KOPT-K1 (cell line): ENCODE data around the gene ARL4D.

Source experiments
- H3K27ac ChIP-seq: fragments of 200-600 bp; sonication (generic); 2 replicates; pipeline ENCODE4 v1.5.1; 2016; ENCODE audit warnings: antibody characterized with exemption, mild to moderate bottlenecking, low read depth, low read length; ENCODE audit not compliant: poor library complexity, severe bottlenecking
- H3K36me3 ChIP-seq: fragments of 200-600 bp; sonication (generic); 2 replicates; pipeline ENCODE4 v1.5.1; 2017; ENCODE audit warnings: antibody characterized with exemption, mild to moderate bottlenecking, low read length, moderate library complexity; ENCODE audit not compliant: insufficient read depth
- H3K9me3 ChIP-seq: fragments of 200-600 bp; sonication (generic); 2 replicates; pipeline ENCODE4 v1.5.1; 2017; ENCODE audit warnings: antibody characterized with exemption, low read length, mild to moderate bottlenecking; ENCODE audit not compliant: insufficient read depth, poor library complexity, severe bottlenecking

The ARL4D gene

GRCh38 chr17:43398724-43399595, at the start of gene ARL4D:
TSS of gene ARL4D (plus strand) at chr17:43398993. CDS start at chr17:43399733, 740 bp downstream.
- Histone ChIP-seq H3K27ac (peak within 1 kb of the TSS; percentile 47), H3K9me3 (no peaks in the 10 kb centered on the region), H3K36me3 (no peaks in the 10 kb centered on the region)

GRCh38 chr17:43349142-43349541, 49.7 kb upstream of the ARL4D start:
- Histone ChIP-seq H3K27ac (no peak overlapping the region), H3K9me3 (peaks cover 70% of the 10 kb centered on the region), H3K36me3 (no peaks in the 10 kb centered on the region; the same call in 1 of the 2 replicates)

- no peaks in the 10 kb centered on the region; the same call in 1 of the 2 replicates for H3K36me3 ChIP-seq
These were observed 47.9 kb upstream of the ARL4D start for GRCh38 chr17:43350888-43351361.

GRCh38 chr17:43351691-43352090, 47.1 kb upstream of the ARL4D start:
- H3K27ac ChIP-seq, result no peak overlapping the region
- no peaks in the 10 kb centered on the region; the same call in 1 of the 2 replicates for H3K36me3 ChIP-seq
- H3K9me3 ChIP-seq, result peaks cover 55% of the 10 kb centered on the region

More at GRCh38 chr17:43350888-43351361, 47.9 kb upstream of the ARL4D start:
- no peak overlapping the region for H3K27ac ChIP-seq
- peaks cover 56% of the 10 kb centered on the region for H3K9me3 ChIP-seq

GRCh38 chr17:43352579-43353331, 46.0 kb upstream of the ARL4D start:
- Histone ChIP-seq H3K9me3 (peaks cover 48% of the 10 kb centered on the region), H3K27ac (no peak overlapping the region), H3K36me3 (no peaks in the 10 kb centered on the region; the same call in 1 of the 2 replicates)

- Histone ChIP-seq H3K27ac (no peak overlapping the region), H3K9me3 (peaks cover 46% of the 10 kb centered on the region), H3K36me3 (no peaks in the 10 kb centered on the region; the same call in 1 of the 2 replicates)
These were observed 45.4 kb upstream of the ARL4D start for GRCh38 chr17:43353393-43353792.

- no peaks in the 10 kb centered on the region; the same call in 1 of the 2 replicates for H3K36me3 ChIP-seq
- peaks cover 43% of the 10 kb centered on the region for H3K9me3 ChIP-seq
- no peak overlapping the region for H3K27ac ChIP-seq
These were observed 44.4 kb upstream of the ARL4D start for GRCh38 chr17:43354371-43354770.

GRCh38 chr17:43356450-43356849, 42.3 kb upstream of the ARL4D start:
- Histone ChIP-seq H3K9me3 (peaks cover 26% of the 10 kb centered on the region), H3K27ac (no peak overlapping the region)

GRCh38 chr17:43356999-43357398, 41.8 kb upstream of the ARL4D start:
- H3K36me3 ChIP-seq, result no peaks in the 10 kb centered on the region
- peaks cover 21% of the 10 kb centered on the region for H3K9me3 ChIP-seq
- H3K27ac ChIP-seq, result no peak overlapping the region

More at GRCh38 chr17:43356450-43356849, 42.3 kb upstream of the ARL4D start:
- H3K36me3 ChIP-seq, result no peaks in the 10 kb centered on the region

- Histone ChIP-seq H3K27ac (no peak overlapping the region), H3K36me3 (no peaks in the 10 kb centered on the region), H3K9me3 (peaks cover 32% of the 10 kb centered on the region)
These were observed 39.2 kb upstream of the ARL4D start for GRCh38 chr17:43359469-43360110.

GRCh38 chr17:43360376-43360738, 38.4 kb upstream of the ARL4D start:
- no peak overlapping the region for H3K27ac ChIP-seq
- peaks cover 32% of the 10 kb centered on the region for H3K9me3 ChIP-seq
- H3K36me3 ChIP-seq, result no peaks in the 10 kb centered on the region

- H3K27ac ChIP-seq, result no peak overlapping the region
- peaks cover 32% of the 10 kb centered on the region for H3K9me3 ChIP-seq
- no peaks in the 10 kb centered on the region for H3K36me3 ChIP-seq
These were observed 37.9 kb upstream of the ARL4D start for GRCh38 chr17:43360739-43361505.

- H3K9me3 ChIP-seq, result peaks cover 24% of the 10 kb centered on the region
- no peaks in the 10 kb centered on the region for H3K36me3 ChIP-seq
- H3K27ac ChIP-seq, result no peak overlapping the region
These were observed 35.4 kb upstream of the ARL4D start for GRCh38 chr17:43363181-43363925.

GRCh38 chr17:43363926-43364285, 34.9 kb upstream of the ARL4D start:
- Histone ChIP-seq H3K9me3 (peaks cover 21% of the 10 kb centered on the region), H3K27ac (no peak overlapping the region), H3K36me3 (no peaks in the 10 kb centered on the region)
